Progenitor cell of endocrine pancreas (in vitro differentiated cells): ENCODE data around the gene VCX3A. TPM values are rescaled to one million over a fixed set of nuclear protein-coding genes. Genes with fewer than 3 reads are reported as not detected.

ENCODE experiments used
- DNase-seq: peaks from one replicate; pipeline ENCODE4 v3.0.0; 2021; ENCODE audit warnings: low spot score; ENCODE audit not compliant: unreplicated experiment
- H3K27ac Mint-ChIP-seq: 2 replicates; pipeline ENCODE4 v1.8.0; 2021; ENCODE audit warnings: mild to moderate bottlenecking, moderate library complexity, mixed read lengths
- H3K27me3 Mint-ChIP-seq: 2 replicates; pipeline ENCODE4 v1.8.0; 2021; ENCODE audit warnings: mixed read lengths
- H3K36me3 Mint-ChIP-seq: 2 replicates; pipeline ENCODE4 v1.8.0; 2022; ENCODE audit warnings: mixed read lengths; ENCODE audit not compliant: insufficient read depth
- H3K4me1 Mint-ChIP-seq: 2 replicates; pipeline ENCODE4 v1.8.0; 2021; ENCODE audit warnings: low read depth, mixed read lengths
- H3K4me3 Mint-ChIP-seq: 2 replicates; pipeline ENCODE4 v1.8.0; 2021; ENCODE audit warnings: low read depth, mild to moderate bottlenecking, moderate library complexity, mixed read lengths
- H3K9me3 Mint-ChIP-seq: 2 replicates; pipeline ENCODE4 v1.8.0; 2021; ENCODE audit warnings: low read depth, mixed read lengths
- total RNA-seq: library from RNA; stranded (reverse); gene quantifications from 2 replicates; pipeline ENCODE4 v1.2.1, GENCODE V29; 2021
- TF ChIP-seq, protein P1 (sequence below): fragments of 200-600 bp; sonication (generic); IDR thresholded peaks from one replicate; pipeline ENCODE4 v1.5.0; 2021; ENCODE audit warnings: antibody characterized with exemption, mild to moderate bottlenecking; ENCODE audit not compliant: unreplicated experiment

The VCX3A gene
- total RNA-seq, 1 donor from 2014 or later, result 0.29 TPM

DNA sequence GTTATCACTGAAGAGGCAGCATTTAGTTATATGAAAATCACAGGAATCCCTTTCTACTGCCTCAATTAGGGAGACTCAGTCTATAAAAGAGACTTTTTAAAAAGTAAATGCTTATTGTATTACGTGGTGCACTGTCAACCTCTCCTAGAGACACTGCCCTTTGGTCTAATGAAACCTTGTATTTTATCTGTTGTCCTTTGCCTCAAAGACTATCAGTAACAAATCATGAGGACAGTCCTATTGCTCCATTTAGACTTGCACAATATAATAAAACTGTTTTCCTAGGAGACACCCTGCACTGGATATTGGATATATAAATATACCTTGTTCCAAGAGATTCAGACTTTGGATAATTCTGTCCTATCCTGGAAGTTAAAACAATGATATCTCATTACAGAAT, 34.2 kb downstream of the VCX3A start:
- Mint-ChIP-seq H3K36me3 (no peaks in the 10 kb centered on the region), H3K9me3 (peaks cover 7% of the 10 kb centered on the region), H3K4me3 (no peak overlapping the region), H3K27me3 (no peaks in the 10 kb centered on the region), H3K4me1 (peaks cover 2% of the 10 kb centered on the region), H3K27ac (no peak overlapping the region)
- no peak for DNase-seq
- TF ChIP-seq, protein P1, sequence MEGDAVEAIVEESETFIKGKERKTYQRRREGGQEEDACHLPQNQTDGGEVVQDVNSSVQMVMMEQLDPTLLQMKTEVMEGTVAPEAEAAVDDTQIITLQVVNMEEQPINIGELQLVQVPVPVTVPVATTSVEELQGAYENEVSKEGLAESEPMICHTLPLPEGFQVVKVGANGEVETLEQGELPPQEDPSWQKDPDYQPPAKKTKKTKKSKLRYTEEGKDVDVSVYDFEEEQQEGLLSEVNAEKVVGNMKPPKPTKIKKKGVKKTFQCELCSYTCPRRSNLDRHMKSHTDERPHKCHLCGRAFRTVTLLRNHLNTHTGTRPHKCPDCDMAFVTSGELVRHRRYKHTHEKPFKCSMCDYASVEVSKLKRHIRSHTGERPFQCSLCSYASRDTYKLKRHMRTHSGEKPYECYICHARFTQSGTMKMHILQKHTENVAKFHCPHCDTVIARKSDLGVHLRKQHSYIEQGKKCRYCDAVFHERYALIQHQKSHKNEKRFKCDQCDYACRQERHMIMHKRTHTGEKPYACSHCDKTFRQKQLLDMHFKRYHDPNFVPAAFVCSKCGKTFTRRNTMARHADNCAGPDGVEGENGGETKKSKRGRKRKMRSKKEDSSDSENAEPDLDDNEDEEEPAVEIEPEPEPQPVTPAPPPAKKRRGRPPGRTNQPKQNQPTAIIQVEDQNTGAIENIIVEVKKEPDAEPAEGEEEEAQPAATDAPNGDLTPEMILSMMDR, result no peak

DNA sequence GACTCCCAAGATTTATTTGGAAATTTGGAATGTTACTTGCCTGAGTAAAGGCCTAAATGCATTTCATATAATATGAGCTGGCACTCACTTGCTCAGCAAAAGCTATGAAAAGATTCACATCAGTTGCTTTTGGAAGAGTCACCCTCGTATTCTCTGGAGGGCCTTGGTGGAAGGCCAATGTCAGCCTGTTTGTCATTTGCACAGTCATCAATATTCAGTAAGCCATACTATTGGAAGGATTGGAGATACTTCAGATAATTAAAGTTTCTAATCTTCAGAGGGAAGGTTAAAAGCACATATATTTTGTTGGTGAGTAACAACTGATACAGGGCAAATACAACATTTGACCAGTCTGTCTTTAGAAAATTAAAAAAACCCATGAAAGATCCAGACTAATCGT, 36.6 kb downstream of the VCX3A start:
- TF ChIP-seq, protein P1, result no peak
- H3K4me1 Mint-ChIP-seq, result no peaks in the 10 kb centered on the region

More for the DNA sequence above, 36.6 kb downstream of the VCX3A start:
- no peak overlapping the region for H3K4me3 Mint-ChIP-seq
- peaks cover 16% of the 10 kb centered on the region for H3K9me3 Mint-ChIP-seq
- no peak for DNase-seq
- no peaks in the 10 kb centered on the region for H3K27me3 Mint-ChIP-seq
- no peaks in the 10 kb centered on the region for H3K36me3 Mint-ChIP-seq
- H3K27ac Mint-ChIP-seq, result no peak overlapping the region
